HepG2 (cell line): ENCODE measurements around the gene SLC35A2. TPM values are rescaled to one million over a fixed set of nuclear protein-coding genes. Genes with fewer than 3 reads are reported as not detected.

ENCODE experiments used
- ZNF574 ChIP-seq: sonication (generic); formaldehyde crosslinking; IDR thresholded peaks from 2 replicates; pipeline ENCODE4 v1.4.0; 2020; ENCODE audit warnings: missing genetic modification reagents
- ZNF615 ChIP-seq: sonication (generic); formaldehyde crosslinking; IDR thresholded peaks from 2 replicates; pipeline ENCODE4 v1.5.0; 2020; ENCODE audit warnings: mild to moderate bottlenecking, missing genetic modification reagents, borderline replicate concordance
- ZNF776 ChIP-seq: sonication (generic); formaldehyde crosslinking; IDR thresholded peaks from 2 replicates; pipeline ENCODE4 v1.4.0; 2020; ENCODE audit warnings: mild to moderate bottlenecking, missing genetic modification reagents
- polyA plus RNA-seq, 8 experiments: library from polyadenylated mRNA; depleted of rRNA in 3 of 8; stranded (reverse) in 7 of 8; unstranded in 1 of 8; fragments of >200 nt; fragmentation: Illumina TruSeq in 4 of 8; extraction: Trizol in 4 of 8; gene quantifications; 2 replicates each; pipeline versions ENCODE4 v1.2.1 to v1.2.3, GENCODE V29; 2011 to 2016; ENCODE audit warnings: low read depth in 4 of 8, missing spikeins in 1 of 8, mixed read lengths in 1 of 8; ENCODE audit not compliant: insufficient read depth in 1 of 8
- total RNA-seq, 5 experiments: library from RNA; depleted of rRNA; stranded (reverse); fragments of >200 nt; fragmentation: Illumina TruSeq; extraction: Trizol; gene quantifications; 2 replicates each; pipeline ENCODE4 v1.2.3, GENCODE V29; 2016; ENCODE audit warnings: low read depth in 1 of 5
- TF ChIP-seq, protein P1 (sequence below): sonication (generic); formaldehyde crosslinking; IDR thresholded peaks from 2 replicates; pipeline ENCODE4 v1.5.0; 2020; ENCODE audit warnings: mild to moderate bottlenecking, missing genetic modification reagents, borderline replicate concordance
- TF ChIP-seq, protein P2 (sequence below), 2 experiments: fragments of 450-650 bp in 1 of 2; sonication (generic) in 1 of 2; formaldehyde crosslinking in 1 of 2; IDR thresholded peaks; 2 replicates each; pipeline versions ENCODE4 v1.6.1 to v1.8.0; 2016 to 2022; ENCODE audit warnings: antibody characterized with exemption in 1 of 2, mild to moderate bottlenecking in 1 of 2, missing genetic modification reagents in 1 of 2

The SLC35A2 gene
- total and polyA plus RNA-seq, 2 of the 13 experiments (the other 11 are each of a cell fraction or from before 2014, with no cell fraction given): 32.1 to 40.8 TPM

GRCh38 chrX:48911412-48912182 is at the start of gene SLC35A2 (continued):
- TF ChIP-seq, protein P1, sequence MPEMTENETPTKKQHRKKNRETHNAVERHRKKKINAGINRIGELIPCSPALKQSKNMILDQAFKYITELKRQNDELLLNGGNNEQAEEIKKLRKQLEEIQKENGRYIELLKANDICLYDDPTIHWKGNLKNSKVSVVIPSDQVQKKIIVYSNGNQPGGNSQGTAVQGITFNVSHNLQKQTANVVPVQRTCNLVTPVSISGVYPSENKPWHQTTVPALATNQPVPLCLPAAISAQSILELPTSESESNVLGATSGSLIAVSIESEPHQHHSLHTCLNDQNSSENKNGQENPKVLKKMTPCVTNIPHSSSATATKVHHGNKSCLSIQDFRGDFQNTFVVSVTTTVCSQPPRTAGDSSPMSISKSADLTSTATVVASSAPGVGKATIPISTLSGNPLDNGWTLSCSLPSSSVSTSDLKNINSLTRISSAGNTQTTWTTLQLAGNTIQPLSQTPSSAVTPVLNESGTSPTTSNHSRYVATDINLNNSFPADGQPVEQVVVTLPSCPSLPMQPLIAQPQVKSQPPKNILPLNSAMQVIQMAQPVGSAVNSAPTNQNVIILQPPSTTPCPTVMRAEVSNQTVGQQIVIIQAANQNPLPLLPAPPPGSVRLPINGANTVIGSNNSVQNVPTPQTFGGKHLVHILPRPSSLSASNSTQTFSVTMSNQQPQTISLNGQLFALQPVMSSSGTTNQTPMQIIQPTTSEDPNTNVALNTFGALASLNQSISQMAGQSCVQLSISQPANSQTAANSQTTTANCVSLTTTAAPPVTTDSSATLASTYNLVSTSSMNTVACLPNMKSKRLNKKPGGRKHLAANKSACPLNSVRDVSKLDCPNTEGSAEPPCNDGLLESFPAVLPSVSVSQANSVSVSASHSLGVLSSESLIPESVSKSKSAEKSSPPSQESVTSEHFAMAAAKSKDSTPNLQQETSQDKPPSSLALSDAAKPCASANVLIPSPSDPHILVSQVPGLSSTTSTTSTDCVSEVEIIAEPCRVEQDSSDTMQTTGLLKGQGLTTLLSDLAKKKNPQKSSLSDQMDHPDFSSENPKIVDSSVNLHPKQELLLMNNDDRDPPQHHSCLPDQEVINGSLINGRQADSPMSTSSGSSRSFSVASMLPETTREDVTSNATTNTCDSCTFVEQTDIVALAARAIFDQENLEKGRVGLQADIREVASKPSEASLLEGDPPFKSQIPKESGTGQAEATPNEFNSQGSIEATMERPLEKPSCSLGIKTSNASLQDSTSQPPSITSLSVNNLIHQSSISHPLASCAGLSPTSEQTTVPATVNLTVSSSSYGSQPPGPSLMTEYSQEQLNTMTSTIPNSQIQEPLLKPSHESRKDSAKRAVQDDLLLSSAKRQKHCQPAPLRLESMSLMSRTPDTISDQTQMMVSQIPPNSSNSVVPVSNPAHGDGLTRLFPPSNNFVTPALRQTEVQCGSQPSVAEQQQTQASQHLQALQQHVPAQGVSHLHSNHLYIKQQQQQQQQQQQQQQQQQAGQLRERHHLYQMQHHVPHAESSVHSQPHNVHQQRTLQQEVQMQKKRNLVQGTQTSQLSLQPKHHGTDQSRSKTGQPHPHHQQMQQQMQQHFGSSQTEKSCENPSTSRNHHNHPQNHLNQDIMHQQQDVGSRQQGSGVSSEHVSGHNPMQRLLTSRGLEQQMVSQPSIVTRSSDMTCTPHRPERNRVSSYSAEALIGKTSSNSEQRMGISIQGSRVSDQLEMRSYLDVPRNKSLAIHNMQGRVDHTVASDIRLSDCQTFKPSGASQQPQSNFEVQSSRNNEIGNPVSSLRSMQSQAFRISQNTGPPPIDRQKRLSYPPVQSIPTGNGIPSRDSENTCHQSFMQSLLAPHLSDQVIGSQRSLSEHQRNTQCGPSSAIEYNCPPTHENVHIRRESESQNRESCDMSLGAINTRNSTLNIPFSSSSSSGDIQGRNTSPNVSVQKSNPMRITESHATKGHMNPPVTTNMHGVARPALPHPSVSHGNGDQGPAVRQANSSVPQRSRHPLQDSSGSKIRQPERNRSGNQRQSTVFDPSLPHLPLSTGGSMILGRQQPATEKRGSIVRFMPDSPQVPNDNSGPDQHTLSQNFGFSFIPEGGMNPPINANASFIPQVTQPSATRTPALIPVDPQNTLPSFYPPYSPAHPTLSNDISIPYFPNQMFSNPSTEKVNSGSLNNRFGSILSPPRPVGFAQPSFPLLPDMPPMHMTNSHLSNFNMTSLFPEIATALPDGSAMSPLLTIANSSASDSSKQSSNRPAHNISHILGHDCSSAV (CRISPR knock-in tag): no peak
- TF ChIP-seq ZNF615 (CRISPR knock-in tag) (no peak), ZNF776 (CRISPR knock-in tag) (no peak), ZNF574 (CRISPR knock-in tag) (peak; percentile 64; the same call in 1 of the 2 replicates)
- TF ChIP-seq, protein P2, sequence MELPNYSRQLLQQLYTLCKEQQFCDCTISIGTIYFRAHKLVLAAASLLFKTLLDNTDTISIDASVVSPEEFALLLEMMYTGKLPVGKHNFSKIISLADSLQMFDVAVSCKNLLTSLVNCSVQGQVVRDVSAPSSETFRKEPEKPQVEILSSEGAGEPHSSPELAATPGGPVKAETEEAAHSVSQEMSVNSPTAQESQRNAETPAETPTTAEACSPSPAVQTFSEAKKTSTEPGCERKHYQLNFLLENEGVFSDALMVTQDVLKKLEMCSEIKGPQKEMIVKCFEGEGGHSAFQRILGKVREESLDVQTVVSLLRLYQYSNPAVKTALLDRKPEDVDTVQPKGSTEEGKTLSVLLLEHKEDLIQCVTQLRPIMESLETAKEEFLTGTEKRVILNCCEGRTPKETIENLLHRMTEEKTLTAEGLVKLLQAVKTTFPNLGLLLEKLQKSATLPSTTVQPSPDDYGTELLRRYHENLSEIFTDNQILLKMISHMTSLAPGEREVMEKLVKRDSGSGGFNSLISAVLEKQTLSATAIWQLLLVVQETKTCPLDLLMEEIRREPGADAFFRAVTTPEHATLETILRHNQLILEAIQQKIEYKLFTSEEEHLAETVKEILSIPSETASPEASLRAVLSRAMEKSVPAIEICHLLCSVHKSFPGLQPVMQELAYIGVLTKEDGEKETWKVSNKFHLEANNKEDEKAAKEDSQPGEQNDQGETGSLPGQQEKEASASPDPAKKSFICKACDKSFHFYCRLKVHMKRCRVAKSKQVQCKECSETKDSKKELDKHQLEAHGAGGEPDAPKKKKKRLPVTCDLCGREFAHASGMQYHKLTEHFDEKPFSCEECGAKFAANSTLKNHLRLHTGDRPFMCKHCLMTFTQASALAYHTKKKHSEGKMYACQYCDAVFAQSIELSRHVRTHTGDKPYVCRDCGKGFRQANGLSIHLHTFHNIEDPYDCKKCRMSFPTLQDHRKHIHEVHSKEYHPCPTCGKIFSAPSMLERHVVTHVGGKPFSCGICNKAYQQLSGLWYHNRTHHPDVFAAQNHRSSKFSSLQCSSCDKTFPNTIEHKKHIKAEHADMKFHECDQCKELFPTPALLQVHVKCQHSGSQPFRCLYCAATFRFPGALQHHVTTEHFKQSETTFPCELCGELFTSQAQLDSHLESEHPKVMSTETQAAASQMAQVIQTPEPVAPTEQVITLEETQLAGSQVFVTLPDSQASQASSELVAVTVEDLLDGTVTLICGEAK (IDR thresholded peaks at IDR 0.05): no peak
- TF ChIP-seq, protein P2 (CRISPR knock-in tag; IDR thresholded peaks at IDR 0.05): peak; percentile 24; the same call in 1 of the 2 replicates
